ENCODE measurements around the gene KIF3A. TPM values are rescaled to one million over a fixed set of nuclear protein-coding genes. Genes with fewer than 3 reads are reported as not detected.

Gene KIF3A
- total and polyA plus RNA-seq, 4 donors, result 0.58 to 1.2 (median 0.86) TPM

GRCh38 chr5:132753135-132753987 is 16.0 kb upstream of the KIF3A start:
- DNase-seq (ENCODE audit: low spot score), result peak; percentile 2
- no peaks in the 10 kb centered on the region for H3K36me3 ChIP-seq (ENCODE audit: control insufficient read depth in 4 of 4, insufficient read depth in 3 of 4, low read depth in 1 of 4, low read length in 3 of 4)
- no peaks in the 10 kb centered on the region for H3K27me3 ChIP-seq (ENCODE audit: control insufficient read depth in 4 of 4, insufficient read depth in 4 of 4, low read length in 3 of 4)
- no peaks in the 10 kb centered on the region for H3K4me1 ChIP-seq (ENCODE audit: control insufficient read depth in 4 of 4, insufficient read depth in 4 of 4, low read length in 3 of 4)
- no peaks in the 10 kb centered on the region for H3K9me3 ChIP-seq (ENCODE audit: control insufficient read depth in 4 of 4, low read length in 3 of 4)
- no peak overlapping the region for H3K27ac ChIP-seq (ENCODE audit: low read depth in 1 of 2, low read length in 2 of 2)
- 79% methylated on average over 2 of the region's 2 CpGs for WGBS
- no peak for TF ChIP-seq NR2F2 (IDR thresholded peaks at IDR 0.05)
- no peak for TF ChIP-seq RXRA (IDR thresholded peaks at IDR 0.05)
- TF ChIP-seq FOXA2 (IDR thresholded peaks at IDR 0.05), result no peak
- TF ChIP-seq RAD21 (IDR thresholded peaks at IDR 0.05), result peak; percentile 26 to 57
- TF ChIP-seq JUND (IDR thresholded peaks at IDR 0.05), result no peak
- TF ChIP-seq GABPA (IDR thresholded peaks at IDR 0.05 in 1 of 2, conservative IDR thresholded peaks at IDR 0.05 in 1 of 2), result no peak
- H3K9ac ChIP-seq (ENCODE audit: low read depth in 1 of 2, low read length in 2 of 2), result no peak overlapping the region
- H3K4me3 ChIP-seq (ENCODE audit: low read depth in 1 of 3, low read length in 3 of 3), result no peak overlapping the region

- Histone ChIP-seq H3K27me3 (ENCODE audit: control insufficient read depth in 4 of 4, insufficient read depth in 4 of 4, low read length in 3 of 4) (no peaks in the 10 kb centered on the region), H3K4me3 (ENCODE audit: low read depth in 1 of 3, low read length in 3 of 3) (no peak overlapping the region), H3K27ac (ENCODE audit: low read depth in 1 of 2, low read length in 2 of 2) (no peak overlapping the region), H3K36me3 (ENCODE audit: control insufficient read depth in 4 of 4, insufficient read depth in 3 of 4, low read depth in 1 of 4, low read length in 3 of 4) (no peaks in the 10 kb centered on the region), H3K9ac (ENCODE audit: low read depth in 1 of 2, low read length in 2 of 2) (no peak overlapping the region), H3K9me3 (ENCODE audit: control insufficient read depth in 4 of 4, low read length in 3 of 4) (no peaks in the 10 kb centered on the region), H3K4me1 (ENCODE audit: control insufficient read depth in 4 of 4, insufficient read depth in 4 of 4, low read length in 3 of 4) (no peaks in the 10 kb centered on the region)
- TF ChIP-seq REST (IDR thresholded peaks at IDR 0.05) (no peak), JUND (IDR thresholded peaks at IDR 0.05) (no peak)
- WGBS, result 98% methylated on average over 1 of the region's 1 CpG
- no peak for DNase-seq (ENCODE audit: low spot score)
Observed at GRCh38 chr5:132752581-132753125, 15.3 kb upstream of the KIF3A start.

- no peaks in the 10 kb centered on the region for H3K9me3 ChIP-seq (ENCODE audit: control insufficient read depth in 4 of 4, low read length in 3 of 4)
- no peaks in the 10 kb centered on the region for H3K36me3 ChIP-seq (ENCODE audit: control insufficient read depth in 4 of 4, insufficient read depth in 3 of 4, low read depth in 1 of 4, low read length in 3 of 4)
- H3K9ac ChIP-seq (ENCODE audit: low read depth in 1 of 2, low read length in 2 of 2), result no peak overlapping the region
- H3K4me3 ChIP-seq (ENCODE audit: low read depth in 1 of 3, low read length in 3 of 3), result no peak overlapping the region
- 95% methylated on average over 5 of the region's 5 CpGs for WGBS
- TF ChIP-seq FOXA1 (IDR thresholded peaks at IDR 0.05) (no peak), TAF1 (conservative IDR thresholded peaks at IDR 0.05) (no peak), JUND (IDR thresholded peaks at IDR 0.05) (no peak), GABPA (IDR thresholded peaks at IDR 0.05 in 1 of 2, conservative IDR thresholded peaks at IDR 0.05 in 1 of 2) (no peak), REST (IDR thresholded peaks at IDR 0.05) (no peak), YY1 (IDR thresholded peaks at IDR 0.05) (no peak)
- no peak for DNase-seq (ENCODE audit: low spot score)
- no peaks in the 10 kb centered on the region for H3K27me3 ChIP-seq (ENCODE audit: control insufficient read depth in 4 of 4, insufficient read depth in 4 of 4, low read length in 3 of 4)
- peaks cover 0 to 3% (median under 1%) of the 10 kb centered on the region in 4 donors for H3K4me1 ChIP-seq (ENCODE audit: control insufficient read depth in 4 of 4, insufficient read depth in 4 of 4, low read length in 3 of 4)
- H3K27ac ChIP-seq (ENCODE audit: low read depth in 1 of 2, low read length in 2 of 2), result no peak overlapping the region
Observed at GRCh38 chr5:132751971-132752580, 14.7 kb upstream of the KIF3A start.

All from liver (tissue), 9 donors.